Measurements from ENCODE around the gene KCNH1. TPM values are rescaled to one million over a fixed set of nuclear protein-coding genes. Genes with fewer than 3 reads are reported as not detected.

The KCNH1 gene
- total and polyA plus RNA-seq, 3 donors from 2014 or later, result 1.5 to 4.2 (median 2.8) TPM

DNA sequence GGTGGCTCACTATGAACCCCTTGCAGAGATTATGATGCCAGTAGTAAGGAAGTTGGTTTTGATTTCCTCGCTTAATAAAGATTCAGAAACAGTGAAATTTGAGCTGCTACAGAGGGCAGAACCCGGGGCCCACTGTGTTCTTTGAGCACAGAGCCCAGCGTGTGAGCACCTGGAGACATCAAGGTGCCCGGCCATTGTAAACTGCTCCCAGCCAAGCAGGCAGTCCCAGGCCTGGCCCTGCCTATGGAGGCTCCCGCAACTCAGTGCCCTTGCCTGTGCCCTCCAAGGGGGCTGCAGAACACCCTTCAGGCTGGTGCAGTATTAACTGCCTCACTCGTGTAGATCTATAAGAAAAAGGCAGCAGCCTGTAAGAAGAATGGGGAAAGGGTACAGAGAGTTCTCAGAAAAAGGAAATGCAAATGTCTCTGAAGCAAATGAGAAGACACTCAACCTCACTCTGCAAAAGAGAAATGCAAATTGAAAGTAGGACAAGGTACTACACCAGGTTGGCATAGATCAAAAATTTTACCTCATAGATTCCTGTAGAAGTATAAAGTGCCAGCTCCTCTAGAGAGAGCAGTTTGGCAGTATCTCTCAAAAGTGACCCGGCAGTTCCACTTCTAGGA is 481.5 kb downstream of the KCNH1 start:
- intact Hi-C loops (cut with DNase I; ENCODE audit: low total_unique reads), result no loop called here
- no peak for TF ChIP-seq CTCF (IDR thresholded peaks at IDR 0.05)
- TF ChIP-seq POLR2A (IDR thresholded peaks at IDR 0.05), result no peak
- DNase-seq, result no peak
- H3K27ac ChIP-seq, result no peak overlapping the region
- H3K9me3 ChIP-seq, result no peaks in the 10 kb centered on the region
- 93 to 95% methylated on average over 5 to 7 of the region's 7 CpGs for WGBS, 2 donors
- no peaks in the 10 kb centered on the region for H3K36me3 ChIP-seq (ENCODE audit: low read depth, missing control alignments)
- H3K27me3 ChIP-seq, result no peaks in the 10 kb centered on the region
- no peak overlapping the region for H3K4me3 ChIP-seq
- no peaks in the 10 kb centered on the region for H3K4me1 ChIP-seq

GRCh38 chr1:210650403-210650802 is 483.5 kb downstream of the KCNH1 start:
- Histone ChIP-seq H3K9me3 (no peaks in the 10 kb centered on the region), H3K27me3 (no peaks in the 10 kb centered on the region), H3K4me1 (peaks cover 4% of the 10 kb centered on the region), H3K36me3 (ENCODE audit: low read depth, missing control alignments) (no peaks in the 10 kb centered on the region), H3K27ac (no peak overlapping the region), H3K4me3 (no peak overlapping the region)
- TF ChIP-seq POLR2A (IDR thresholded peaks at IDR 0.05) (no peak), CTCF (IDR thresholded peaks at IDR 0.05) (no peak)
- intact Hi-C loops (cut with DNase I; ENCODE audit: low total_unique reads), result no loop called here
- WGBS, 2 donors, result 65 to 69% methylated on average over 2 of the region's 2 CpGs
- no peak for DNase-seq

DNA sequence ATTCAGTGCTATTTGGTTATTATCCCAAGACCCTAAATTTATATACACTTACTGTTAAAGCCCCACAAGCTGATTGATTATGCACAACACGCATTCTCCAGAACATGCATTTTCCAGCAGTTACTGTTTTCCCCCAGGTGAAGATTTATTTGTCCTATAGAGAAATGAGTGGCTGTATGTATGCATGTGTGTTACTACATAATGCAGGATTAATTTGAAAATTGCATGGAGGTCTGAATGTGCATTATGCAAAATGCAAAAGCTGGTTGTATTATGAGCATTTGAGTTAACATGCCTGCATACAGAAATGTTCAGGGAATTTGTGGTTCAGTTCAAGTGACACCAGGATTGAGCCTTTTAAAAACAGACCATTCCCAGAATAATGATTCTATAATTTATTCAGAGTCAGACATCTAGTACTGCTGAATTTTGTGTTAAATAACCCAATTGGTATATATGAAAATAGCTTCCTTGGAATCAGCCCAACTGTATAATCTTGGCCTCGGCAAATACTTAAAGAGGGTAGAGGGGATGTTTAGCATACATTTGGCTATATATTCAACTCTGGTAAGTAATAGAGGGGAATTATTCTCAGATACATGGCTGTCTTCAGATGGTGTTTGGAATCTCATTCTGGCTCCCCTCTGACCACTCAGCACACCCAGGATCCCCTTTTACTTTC is 485.2 kb downstream of the KCNH1 start:
- Histone ChIP-seq H3K4me3 (no peak overlapping the region), H3K36me3 (ENCODE audit: low read depth, missing control alignments) (no peaks in the 10 kb centered on the region), H3K4me1 (peaks cover 4% of the 10 kb centered on the region), H3K27me3 (no peaks in the 10 kb centered on the region), H3K9me3 (no peaks in the 10 kb centered on the region), H3K27ac (no peak overlapping the region)
- DNase-seq, result no peak
- intact Hi-C loops (cut with DNase I; ENCODE audit: low total_unique reads), result no loop called here
- 50 to 96% methylated on average over 2 of the region's 2 CpGs for WGBS, 2 donors
- TF ChIP-seq CTCF (IDR thresholded peaks at IDR 0.05) (no peak), POLR2A (IDR thresholded peaks at IDR 0.05) (no peak)

GRCh38 chr1:210647406-210648333 is 486.3 kb downstream of the KCNH1 start:
- WGBS, 2 donors, result 75 to 79% methylated on average over 6 of the region's 6 CpGs
- intact Hi-C loops (cut with DNase I; ENCODE audit: low total_unique reads), result no loop called here
- Histone ChIP-seq H3K36me3 (ENCODE audit: low read depth, missing control alignments) (no peaks in the 10 kb centered on the region), H3K9me3 (no peaks in the 10 kb centered on the region), H3K4me1 (peaks cover 4% of the 10 kb centered on the region), H3K4me3 (no peak overlapping the region), H3K27ac (no peak overlapping the region), H3K27me3 (no peaks in the 10 kb centered on the region)
- DNase-seq, result no peak
- TF ChIP-seq POLR2A (IDR thresholded peaks at IDR 0.05) (no peak), CTCF (IDR thresholded peaks at IDR 0.05) (no peak)

Data from testis (tissue), 3 donors.